Endodermal cell (in vitro differentiated cells): ENCODE results near the gene UBXN11. TPM values are rescaled to one million over a fixed set of nuclear protein-coding genes. Genes with fewer than 3 reads are reported as not detected.

ENCODE experiments used
- DNase-seq: peaks from one replicate; pipeline ENCODE4 v3.0.0-alpha.2; 2017
- H3K27ac ChIP-seq: 2 replicates; pipeline ENCODE4 v1.5.1; 2013; ENCODE audit warnings: mild to moderate bottlenecking, low read depth, low read length, moderate library complexity
- H3K27me3 ChIP-seq: 2 replicates; pipeline ENCODE4 v1.6.1; 2013; ENCODE audit warnings: mild to moderate bottlenecking, low read length, moderate library complexity; ENCODE audit not compliant: insufficient read depth, control insufficient read depth, poor library complexity, severe bottlenecking
- H3K36me3 ChIP-seq: 2 replicates; pipeline ENCODE4 v1.7.0; 2013; ENCODE audit warnings: mild to moderate bottlenecking, low read length, moderate library complexity; ENCODE audit not compliant: control insufficient read depth, insufficient read depth
- H3K4me1 ChIP-seq: one replicate; pipeline ENCODE4 v1.7.0; 2013; ENCODE audit warnings: low read length; ENCODE audit not compliant: control insufficient read depth, insufficient read depth
- H3K4me3 ChIP-seq: 2 replicates; pipeline ENCODE4 v1.5.1; 2013; ENCODE audit warnings: mild to moderate bottlenecking, low read length, moderate library complexity
- H3K9ac ChIP-seq: 2 replicates; pipeline ENCODE4 v1.6.1; 2013; ENCODE audit warnings: mild to moderate bottlenecking, low read length, moderate library complexity; ENCODE audit not compliant: poor library complexity, severe bottlenecking; ENCODE audit errors: extremely low read depth
- H3K9me3 ChIP-seq: 2 replicates; pipeline ENCODE4 v1.6.1; 2013; ENCODE audit warnings: mild to moderate bottlenecking, low read length, moderate library complexity; ENCODE audit not compliant: control insufficient read depth
- H3K27ac Mint-ChIP-seq: 2 replicates; pipeline ENCODE4 v1.8.0; 2020; ENCODE audit warnings: mixed read lengths
- H3K27me3 Mint-ChIP-seq: 2 replicates; pipeline ENCODE4 v1.8.0; 2021; ENCODE audit warnings: mild to moderate bottlenecking, mixed read lengths; ENCODE audit not compliant: insufficient read depth
- H3K36me3 Mint-ChIP-seq: 2 replicates; pipeline ENCODE4 v1.8.0; 2020; ENCODE audit warnings: low read depth, mixed read lengths
- H3K4me1 Mint-ChIP-seq: 2 replicates; pipeline ENCODE4 v1.8.0; 2020; ENCODE audit warnings: mixed read lengths
- H3K4me3 Mint-ChIP-seq: 2 replicates; pipeline ENCODE4 v1.8.0; 2020; ENCODE audit warnings: mild to moderate bottlenecking, moderate library complexity, mixed read lengths
- H3K9me3 Mint-ChIP-seq: 2 replicates; pipeline ENCODE4 v1.8.0; 2020; ENCODE audit warnings: mild to moderate bottlenecking, mixed read lengths
- CTCF ChIP-seq: fragments of 200-600 bp; sonication (generic); conservative IDR thresholded peaks from 2 replicates; pipeline ENCODE4 v1.5.0; 2021; ENCODE audit warnings: antibody characterized with exemption, mild to moderate bottlenecking
- WGBS, 2 experiments: methylation state at CpG; one replicate each; pipeline versions ENCODE4 v1.1.5 to v1.1.7; 2013; ENCODE audit warnings: missing lambda C conversion rate in 2 of 2, mixed read lengths in 1 of 2; ENCODE audit not compliant: insufficient coverage in 1 of 2, insufficient read length in 1 of 2; 5-methylcytosine and 5-hydroxymethylcytosine counted together
- total RNA-seq, 2 donors: library from RNA; stranded (reverse); fragmentation: NEBNext Ultra II Directional in 1 of 2; extraction: Animal tissue kit (Norgen Biotek cat#: 25700) in 1 of 2; gene quantifications; 2 replicates in 1 of 2; 3 replicates in 1 of 2; pipeline ENCODE4 v1.2.1, GENCODE V29; 2021

The UBXN11 gene
- total RNA-seq, 2 donors from 2014 or later, result 24.3 to 30.3 TPM

- Mint-ChIP-seq H3K9me3 (no peaks in the 10 kb centered on the region), H3K36me3 (no peaks in the 10 kb centered on the region), H3K27me3 (peaks cover 23% of the 10 kb centered on the region), H3K27ac (no peak overlapping the region), H3K4me3 (no peak overlapping the region), H3K4me1 (peaks cover 34% of the 10 kb centered on the region)
- Histone ChIP-seq H3K9me3 (no peaks in the 10 kb centered on the region), H3K27me3 (peaks cover 10% of the 10 kb centered on the region), H3K36me3 (no peaks in the 10 kb centered on the region), H3K4me3 (no peak overlapping the region), H3K27ac (no peak overlapping the region), H3K4me1 (peaks cover 13% of the 10 kb centered on the region), H3K9ac (no peak overlapping the region)
- no peak for TF ChIP-seq CTCF
- no peak for DNase-seq
- 88 to 97% methylated on average over 5 to 9 of the region's 9 CpGs for WGBS, 2 experiments
Measured at GRCh38 chr1:26354972-26355371, 48.5 kb upstream of the UBXN11 start.

GRCh38 chr1:26353976-26354820 is 47.8 kb upstream of the UBXN11 start, which contains the start of gene CRYBG2:
Gene CRYBG2 (minus strand): TSS chr1:26354130. CDS start chr1:26346657, 7,473 bp downstream.
- peaks cover 15% of the 10 kb centered on the region for H3K27me3 Mint-ChIP-seq
- TF ChIP-seq CTCF, result no peak
- H3K27ac Mint-ChIP-seq, result no peak within 1 kb of the TSS
- 86 to 90% methylated on average over 11 to 21 of the region's 21 CpGs for WGBS, 2 experiments
- Histone ChIP-seq H3K36me3 (no peaks in the 10 kb centered on the region), H3K9ac (no peak within 1 kb of the TSS), H3K4me3 (no peak within 1 kb of the TSS), H3K4me1 (peaks cover 14% of the 10 kb centered on the region), H3K9me3 (no peaks in the 10 kb centered on the region), H3K27ac (no peak within 1 kb of the TSS), H3K27me3 (peaks cover 3% of the 10 kb centered on the region)
- DNase-seq, result no peak
- H3K9me3 Mint-ChIP-seq, result no peaks in the 10 kb centered on the region
- no peaks in the 10 kb centered on the region for H3K36me3 Mint-ChIP-seq
- peaks cover 36% of the 10 kb centered on the region for H3K4me1 Mint-ChIP-seq
- no peak within 1 kb of the TSS for H3K4me3 Mint-ChIP-seq

- no peaks in the 10 kb centered on the region for H3K36me3 Mint-ChIP-seq
- H3K27me3 Mint-ChIP-seq, result peaks cover 7% of the 10 kb centered on the region
- no peak for DNase-seq
- Histone ChIP-seq H3K4me3 (no peak overlapping the region), H3K27ac (no peak overlapping the region), H3K4me1 (peaks cover 14% of the 10 kb centered on the region), H3K36me3 (no peaks in the 10 kb centered on the region), H3K9me3 (no peaks in the 10 kb centered on the region), H3K9ac (no peak overlapping the region), H3K27me3 (no peaks in the 10 kb centered on the region)
- TF ChIP-seq CTCF, result no peak
- H3K9me3 Mint-ChIP-seq, result no peaks in the 10 kb centered on the region
- peaks cover 28% of the 10 kb centered on the region for H3K4me1 Mint-ChIP-seq
- H3K27ac Mint-ChIP-seq, result no peak overlapping the region
- no peak overlapping the region for H3K4me3 Mint-ChIP-seq
- WGBS, 2 experiments, result 90 to 96% methylated on average over 3 to 4 of the region's 4 CpGs
Measured at GRCh38 chr1:26353210-26353859, 46.9 kb upstream of the UBXN11 start.
